ENCODE results near the gene FGF21.
"Not testable (repeated sequence)": the region's sequence is repeated elsewhere in the genome, so short reads cannot be mapped to it uniquely, and the experiment has no call there.

- not testable (repeated sequence) for TF ChIP-seq POLR2A (IDR thresholded peaks at IDR 0.05; ENCODE audit: low read depth, low read length); EZH2 (IDR thresholded peaks at IDR 0.05; ENCODE audit: borderline replicate concordance, low read depth, low read length, severe bottlenecking); CTCF (IDR thresholded peaks at IDR 0.05; ENCODE audit: extremely low read depth in 1 of 2, insufficient read depth in 1 of 2, low read depth in 1 of 2, low read length in 2 of 2); GATA2 (IDR thresholded peaks at IDR 0.05; ENCODE audit: insufficient read depth, insufficient read length, low read depth, low read length); POLR2AphosphoS5 (IDR thresholded peaks at IDR 0.05; ENCODE audit: insufficient read depth, low read depth, low read length); MAX (IDR thresholded peaks at IDR 0.05; ENCODE audit: insufficient read depth, insufficient read length)
These were observed 12.9 kb downstream of the FGF21 start for GRCh38 chr19:48768171-48768753.
